DMS114 treated with DMSO at 0.1 percent for 48 hours (cell line): Measurements from ENCODE around the gene PDCD6IP.
"Not testable (repeated sequence)": the region's sequence is repeated elsewhere in the genome, so short reads cannot be mapped to it uniquely, and the experiment has no call there.

Source experiments
- DNase-seq: peaks from one replicate; lab custom pipeline; 2025; ENCODE audit not compliant: unreplicated experiment; lab: John Stamatoyannopoulos, UW

Gene PDCD6IP

GRCh38 chr3:33798418-33799201 lies at the start of gene PDCD6IP:
Gene PDCD6IP, plus strand, starts transcription at chr3:33798630. Its CDS starts 99 bp downstream, at chr3:33798729.
- peak; percentile 86 for DNase-seq

- DNase-seq: no peak
Observed at GRCh38 chr3:33749546-33750210, 48.8 kb upstream of the PDCD6IP start.

- DNase-seq: no peak
Observed at GRCh38 chr3:33750211-33750548, 48.2 kb upstream of the PDCD6IP start.

- DNase-seq: no peak
Observed at GRCh38 chr3:33751336-33751735, 47.1 kb upstream of the PDCD6IP start.

- DNase-seq: not testable (repeated sequence)
Observed at GRCh38 chr3:33754391-33754790, 44.0 kb upstream of the PDCD6IP start.

- DNase-seq: no peak
Observed at GRCh38 chr3:33758281-33758680, 40.1 kb upstream of the PDCD6IP start.

GRCh38 chr3:33758864-33759263 lies 39.6 kb upstream of the PDCD6IP start:
- DNase-seq: no peak

- no peak for DNase-seq
Observed at GRCh38 chr3:33768578-33769330, 29.7 kb upstream of the PDCD6IP start.

GRCh38 chr3:33773637-33774036 lies 24.8 kb upstream of the PDCD6IP start:
- DNase-seq: no peak

GRCh38 chr3:33775363-33775762 lies 23.1 kb upstream of the PDCD6IP start:
- DNase-seq: no peak

- no peak for DNase-seq
Observed at GRCh38 chr3:33777996-33778395, 20.4 kb upstream of the PDCD6IP start.

GRCh38 chr3:33779751-33780150 lies 18.7 kb upstream of the PDCD6IP start:
- DNase-seq: no peak

- DNase-seq: not testable (repeated sequence)
Observed at GRCh38 chr3:33781413-33781812, 17.0 kb upstream of the PDCD6IP start.

- DNase-seq: no peak
Observed at GRCh38 chr3:33786565-33787327, 11.7 kb upstream of the PDCD6IP start.

- peak; percentile 53 for DNase-seq
Observed at GRCh38 chr3:33787328-33788009, 11.0 kb upstream of the PDCD6IP start.

- no peak for DNase-seq
Observed at GRCh38 chr3:33789183-33789954, 9.1 kb upstream of the PDCD6IP start.

GRCh38 chr3:33790091-33790490 lies 8.3 kb upstream of the PDCD6IP start:
- no peak for DNase-seq

- DNase-seq: no peak
Observed at GRCh38 chr3:33791477-33792166, 6.8 kb upstream of the PDCD6IP start.
